COR-L47 (cell line): ENCODE data around the gene TMEM106C.

Experiments
- DNase-seq: peaks from one replicate; lab custom pipeline; 2025; lab: John Stamatoyannopoulos, UW

TMEM106C gene

DNA sequence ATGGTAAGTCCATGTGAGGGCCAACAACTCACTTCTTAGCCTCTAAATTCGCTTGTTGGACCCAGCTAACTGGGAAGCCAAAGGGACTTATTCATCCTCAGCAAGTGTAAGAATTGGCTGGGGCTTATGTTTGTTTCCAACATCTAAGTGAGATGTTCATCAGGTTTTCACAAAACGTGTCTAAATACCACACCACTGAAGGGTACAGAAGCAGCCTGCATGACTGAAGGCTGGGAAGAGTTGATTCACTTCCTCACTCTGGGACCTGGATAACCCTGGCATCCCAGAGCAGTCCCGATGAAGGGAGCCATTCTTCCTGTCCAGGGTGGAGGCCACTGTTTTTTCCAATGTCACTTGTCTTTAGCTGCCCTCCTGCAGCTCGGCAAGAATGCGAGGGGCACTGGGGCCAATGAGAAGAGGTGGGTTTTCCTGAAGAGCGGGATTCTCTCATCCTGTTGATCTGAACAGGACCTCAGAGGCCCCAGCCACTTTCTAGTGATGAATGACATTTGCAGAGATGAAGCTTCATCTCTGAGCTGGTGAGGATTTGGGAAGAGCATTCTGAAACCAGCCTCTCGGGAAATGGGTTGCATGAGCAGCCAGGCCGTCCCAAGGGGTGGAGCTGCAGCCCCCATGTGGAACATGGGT lies 53.1 kb downstream of the TMEM106C start:
- no peak for DNase-seq

DNA sequence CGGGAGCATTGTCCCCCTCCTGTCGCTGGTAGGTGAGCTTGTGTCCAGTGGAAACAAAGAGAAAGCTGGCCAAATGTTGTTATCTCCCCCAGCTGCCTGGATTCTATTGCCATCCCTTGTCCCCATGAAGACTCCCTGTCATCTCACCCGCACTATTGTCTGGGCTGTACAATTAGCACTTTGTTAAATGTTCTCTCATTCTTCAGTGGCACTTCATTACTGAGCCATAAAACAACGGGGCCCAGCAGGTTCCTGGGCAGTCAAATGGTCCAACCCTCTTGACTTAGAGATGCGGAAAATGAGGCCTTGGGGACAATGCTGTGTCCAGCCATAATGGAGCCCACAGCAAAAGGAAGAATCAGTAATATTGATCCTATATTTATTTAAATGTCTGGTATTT lies 54.1 kb downstream of the TMEM106C start:
- no peak for DNase-seq

DNA sequence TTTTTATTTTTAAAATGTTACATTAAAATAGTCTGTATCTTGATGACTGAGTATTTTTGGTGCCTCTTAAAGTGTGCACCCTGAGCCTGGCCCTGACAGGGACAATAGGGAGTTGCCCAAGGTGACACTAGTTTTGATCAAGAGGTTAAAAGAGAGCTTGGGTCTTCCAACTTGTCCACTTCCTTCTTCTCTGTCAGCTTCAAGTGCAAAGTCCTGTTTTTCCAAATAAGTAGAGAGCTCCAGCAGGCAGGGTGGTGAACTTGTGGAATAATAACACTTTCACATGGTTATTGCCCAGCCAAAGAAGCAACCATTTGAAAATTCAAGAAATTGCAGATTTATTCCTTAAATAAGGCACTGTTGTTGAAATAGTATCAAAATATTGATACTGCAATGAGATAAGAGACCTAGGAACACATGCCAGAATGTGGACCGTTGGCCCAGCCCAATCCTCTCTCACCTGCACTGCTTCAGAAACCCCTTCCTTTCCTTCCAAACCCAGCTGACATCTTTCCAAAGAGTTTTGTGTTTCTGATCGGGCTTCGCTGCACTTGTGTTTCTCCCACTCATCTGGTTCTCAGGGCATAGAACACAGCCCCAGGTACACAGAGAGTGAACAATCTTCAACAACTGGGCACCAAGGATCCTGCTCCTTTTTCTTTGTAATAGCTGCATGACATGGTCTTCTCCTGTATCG lies 54.7 kb downstream of the TMEM106C start:
- no peak for DNase-seq
